ENCODE results near the gene INAVA.

INAVA gene, protein sequence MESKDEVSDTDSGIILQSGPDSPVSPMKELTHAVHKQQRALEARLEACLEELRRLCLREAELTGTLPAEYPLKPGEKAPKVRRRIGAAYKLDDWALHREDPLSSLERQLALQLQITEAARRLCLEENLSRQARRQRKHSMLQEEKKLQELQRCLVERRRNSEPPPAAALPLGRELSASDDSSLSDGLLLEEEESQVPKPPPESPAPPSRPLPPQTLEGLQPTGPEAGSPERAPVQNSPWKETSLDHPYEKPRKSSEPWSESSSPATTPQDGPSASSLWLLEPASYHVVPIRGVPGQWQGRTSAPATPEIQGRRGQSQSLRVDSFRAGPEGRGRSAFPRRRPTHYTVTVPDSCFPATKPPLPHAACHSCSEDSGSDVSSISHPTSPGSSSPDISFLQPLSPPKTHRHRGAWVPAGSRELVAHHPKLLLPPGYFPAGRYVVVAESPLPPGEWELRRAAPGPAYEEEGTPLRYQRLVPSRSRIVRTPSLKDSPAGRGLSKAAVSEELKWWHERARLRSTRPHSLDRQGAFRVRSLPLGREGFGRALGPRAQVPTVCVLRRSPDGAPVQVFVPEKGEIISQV

DNA sequence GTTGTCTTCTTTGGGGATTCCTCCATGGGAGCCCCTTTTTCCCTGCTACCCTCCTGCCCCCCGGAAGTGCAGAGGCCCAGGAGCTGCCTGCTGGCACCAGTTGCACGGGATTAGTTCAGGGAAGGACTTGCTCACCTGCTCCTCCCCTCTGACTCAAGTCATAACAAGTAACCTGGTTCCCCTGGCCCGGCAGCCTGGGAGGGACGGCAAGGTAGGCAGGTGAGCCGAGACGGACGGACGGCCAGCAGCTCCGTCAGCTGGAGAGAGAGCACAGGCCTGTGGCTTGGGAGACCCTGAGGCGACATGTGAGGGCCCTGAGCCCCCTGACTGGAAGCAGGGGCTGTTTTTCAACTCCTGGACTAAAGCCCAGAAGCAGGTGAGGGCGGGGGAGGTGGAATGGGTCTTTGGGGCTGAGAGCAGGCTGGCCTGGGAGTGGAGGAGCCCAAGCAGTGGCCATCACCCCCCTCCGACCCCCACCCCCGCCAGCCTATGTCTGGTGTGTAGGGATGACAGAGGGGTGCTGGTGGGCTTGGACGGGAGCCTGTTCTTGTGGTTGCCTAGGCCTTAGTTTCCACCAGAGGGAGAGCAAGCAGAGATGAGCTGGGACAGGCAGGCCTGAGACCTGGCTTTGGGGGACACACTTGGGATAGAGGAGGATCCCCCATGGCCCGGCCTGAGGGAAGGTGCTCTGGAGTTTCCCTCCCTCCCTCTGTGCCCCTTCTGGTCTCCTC lies at the start of gene INAVA:
TSS of gene INAVA (plus strand) at position 189 of the 731 bp plus-strand sequence. CDS start 3,501 bp downstream, outside the sequence.
- DNase-seq (ENCODE audit: low read depth) = no peak

DNA sequence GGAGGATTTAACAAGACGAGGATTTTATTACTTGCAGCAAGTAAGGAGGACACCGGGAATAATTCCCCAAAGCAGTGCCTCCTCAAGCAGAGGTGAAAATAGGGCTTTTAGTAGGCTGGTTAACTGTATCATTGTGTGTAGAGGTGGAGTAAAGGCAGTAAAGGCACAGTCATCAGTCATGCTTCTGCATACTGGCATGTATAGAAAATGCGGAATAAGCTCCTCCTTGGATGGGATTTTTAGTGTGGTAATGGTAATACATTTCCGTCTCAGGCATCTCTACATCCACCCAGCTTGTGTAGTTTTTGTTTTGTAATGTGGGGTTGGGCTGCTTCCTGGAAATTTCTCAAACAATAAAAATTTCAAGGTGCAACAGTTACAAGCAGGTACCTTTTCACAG lies 49.3 kb upstream of the INAVA start:
- no peak for DNase-seq (ENCODE audit: low read depth)

DNA sequence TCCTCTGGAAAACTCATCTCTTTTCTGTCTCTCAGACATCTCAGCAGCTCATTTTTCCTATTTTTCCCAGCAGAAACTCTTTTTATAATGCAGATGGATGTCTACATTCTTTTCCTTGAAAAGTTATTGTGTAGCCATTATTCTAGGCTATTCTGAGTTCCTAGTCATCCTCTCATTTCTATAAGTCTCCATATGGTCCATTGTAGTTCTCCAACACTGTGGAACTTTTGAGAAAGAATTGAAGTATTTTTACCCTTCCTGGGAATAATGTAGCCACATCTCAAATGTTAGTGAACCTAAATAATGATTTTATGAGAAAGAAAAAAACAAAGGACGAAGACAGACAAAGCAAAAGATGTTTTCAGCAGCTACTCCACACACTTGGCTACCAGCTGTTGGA lies 48.3 kb upstream of the INAVA start:
- DNase-seq (ENCODE audit: low read depth) = no peak

DNA sequence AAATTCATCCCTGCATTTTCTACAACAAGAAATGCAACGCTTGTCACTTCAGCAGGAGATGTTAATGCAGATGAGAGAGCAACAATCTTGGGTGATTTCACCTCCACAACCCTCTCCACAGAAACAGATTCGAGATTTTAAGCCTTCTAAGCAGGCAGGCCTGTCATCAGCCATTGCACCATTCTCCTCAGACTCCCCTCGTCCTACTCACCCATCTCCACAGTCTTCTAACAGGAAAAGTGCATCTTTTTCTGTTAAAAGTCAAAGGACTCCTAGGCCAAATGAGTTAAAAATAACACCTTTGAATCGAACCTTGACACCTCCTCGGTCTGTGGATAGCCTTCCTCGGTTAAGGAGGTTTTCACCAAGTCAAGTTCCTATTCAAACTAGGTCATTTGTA lies 45.3 kb upstream of the INAVA start:
- no peak for DNase-seq (ENCODE audit: low read depth)

DNA sequence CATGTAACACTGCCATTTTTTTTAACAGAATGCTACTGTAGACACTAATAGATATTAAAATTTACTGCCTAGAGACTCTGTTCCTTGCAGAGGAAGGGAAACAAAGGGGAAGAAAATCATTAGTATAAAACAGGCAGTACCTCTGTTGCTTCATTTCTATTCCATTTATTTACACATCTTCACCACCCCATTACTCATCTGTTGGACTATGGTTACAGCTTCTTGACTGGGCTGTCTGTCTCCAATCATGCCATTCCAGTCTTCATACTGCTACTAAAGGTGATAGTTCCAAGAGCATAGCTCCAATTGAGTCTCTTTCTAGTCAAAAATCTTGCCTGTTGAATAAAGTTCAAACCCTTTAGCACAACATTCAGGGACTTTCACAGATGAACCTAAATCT lies 44.1 kb upstream of the INAVA start:
- no peak for DNase-seq (ENCODE audit: low read depth)

DNA sequence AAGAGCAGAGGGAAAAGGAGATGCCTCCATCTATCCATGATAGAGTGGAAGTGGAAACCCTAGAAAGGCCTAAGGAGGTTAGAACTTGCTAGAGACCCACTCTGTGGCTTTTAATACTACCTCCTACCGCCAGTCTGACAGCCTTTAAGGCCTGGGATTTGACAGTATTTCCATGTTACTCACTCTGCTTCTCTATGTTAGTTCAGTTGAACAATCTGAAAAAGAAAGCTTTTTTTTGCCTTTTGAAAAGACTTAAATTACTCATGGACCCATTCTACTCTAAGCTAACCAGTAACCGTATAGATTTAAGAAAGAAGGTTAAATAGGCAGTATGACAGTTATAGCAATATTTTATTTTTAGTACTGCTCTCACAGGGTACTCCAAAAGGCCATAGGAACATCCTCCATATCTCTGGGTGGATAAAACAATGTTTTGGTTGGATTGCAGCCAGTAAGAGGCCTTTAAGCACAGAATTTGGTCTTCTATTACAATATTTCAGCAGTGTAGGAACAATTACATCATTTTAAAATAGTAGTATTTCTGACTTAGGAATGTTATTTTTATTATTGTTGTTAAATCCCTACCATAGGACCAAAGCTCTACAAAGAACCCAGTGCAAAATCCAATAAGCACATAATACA lies 37.9 kb upstream of the INAVA start:
- DNase-seq (ENCODE audit: low read depth) = no peak

DNA sequence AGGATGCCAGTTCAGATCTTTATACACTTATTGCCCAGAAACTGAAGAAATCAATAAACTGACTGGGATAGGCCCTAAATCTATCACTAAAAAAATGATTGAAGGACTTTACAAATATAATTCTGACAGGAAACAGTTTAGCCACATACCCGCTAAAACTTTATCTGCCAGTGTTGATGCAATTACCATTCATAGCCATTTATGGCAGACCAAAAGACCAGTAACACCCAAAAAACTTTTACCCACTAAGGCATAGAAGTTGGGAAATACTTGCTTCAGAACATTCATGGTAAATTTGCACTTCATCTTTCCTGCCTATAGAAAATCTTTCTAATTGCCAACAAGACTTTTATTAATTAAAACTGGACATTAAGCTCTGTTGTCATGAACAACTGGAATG lies 36.9 kb upstream of the INAVA start:
- no peak for DNase-seq (ENCODE audit: low read depth)

DNA sequence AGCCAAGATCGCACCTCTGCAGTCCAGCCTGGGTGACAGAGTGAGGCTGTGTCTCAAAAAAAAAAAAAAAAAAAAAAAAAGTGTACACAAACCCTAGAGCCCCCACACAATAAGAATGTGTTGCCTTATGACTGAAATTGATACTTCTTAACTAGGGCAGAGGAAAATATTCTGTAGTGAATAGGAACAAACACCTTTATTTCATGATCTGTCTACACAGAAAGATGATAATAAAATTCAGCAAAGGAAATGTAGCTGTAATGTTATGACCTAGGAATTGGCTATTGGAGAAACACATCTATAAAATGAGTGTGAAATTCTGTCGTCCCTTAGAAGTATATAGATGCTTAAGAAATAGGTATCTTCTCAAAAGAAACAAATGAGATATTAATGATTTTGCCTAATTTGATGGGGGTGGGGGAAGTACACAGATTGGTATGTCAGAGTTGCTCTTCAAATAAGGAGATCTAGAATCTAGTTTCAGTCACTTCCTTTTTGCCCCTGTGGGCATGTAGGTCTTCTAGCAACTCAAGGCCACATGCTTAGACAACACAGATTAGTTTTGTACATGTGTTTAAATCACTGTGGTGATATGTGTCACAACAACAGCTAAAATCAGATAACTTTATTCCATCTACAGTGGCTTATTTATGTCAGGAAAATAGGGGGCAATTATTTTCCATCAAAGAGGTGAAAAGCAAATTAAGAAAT lies 32.6 kb upstream of the INAVA start:
- no peak for DNase-seq (ENCODE audit: low read depth)

DNA sequence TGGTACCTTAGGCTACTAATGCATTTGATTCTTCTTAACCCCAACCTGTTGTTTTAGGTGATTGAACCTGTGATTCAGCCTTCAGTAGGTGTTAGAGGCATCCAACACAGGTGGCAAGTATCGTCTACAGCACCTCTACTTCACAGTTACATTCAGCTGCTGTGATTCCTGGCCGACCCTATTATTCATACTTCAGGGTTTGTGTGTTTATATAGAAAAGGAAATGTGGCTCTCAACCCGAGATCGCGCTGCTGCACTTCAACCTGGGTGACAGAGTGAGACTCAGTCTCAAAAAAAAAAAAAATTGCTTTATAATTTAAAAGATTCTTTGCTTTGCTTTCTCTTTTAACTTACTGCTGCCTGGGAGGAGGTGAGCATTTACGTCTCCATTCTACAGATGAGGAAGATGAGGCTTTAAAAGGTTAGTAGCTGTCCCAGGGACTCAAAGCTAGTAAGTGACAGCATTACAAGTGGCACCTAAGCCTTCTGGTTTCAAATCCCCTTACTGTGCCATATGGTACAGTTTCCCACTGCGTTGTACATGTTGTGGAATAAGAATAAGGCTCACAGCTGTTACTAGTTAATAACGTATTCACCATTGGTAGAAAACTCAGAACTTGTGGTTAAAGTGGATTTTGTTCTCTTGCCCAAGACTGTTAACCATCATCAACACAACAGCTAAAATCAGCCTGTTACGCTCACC lies 31.8 kb upstream of the INAVA start:
- DNase-seq (ENCODE audit: low read depth) = no peak

DNA sequence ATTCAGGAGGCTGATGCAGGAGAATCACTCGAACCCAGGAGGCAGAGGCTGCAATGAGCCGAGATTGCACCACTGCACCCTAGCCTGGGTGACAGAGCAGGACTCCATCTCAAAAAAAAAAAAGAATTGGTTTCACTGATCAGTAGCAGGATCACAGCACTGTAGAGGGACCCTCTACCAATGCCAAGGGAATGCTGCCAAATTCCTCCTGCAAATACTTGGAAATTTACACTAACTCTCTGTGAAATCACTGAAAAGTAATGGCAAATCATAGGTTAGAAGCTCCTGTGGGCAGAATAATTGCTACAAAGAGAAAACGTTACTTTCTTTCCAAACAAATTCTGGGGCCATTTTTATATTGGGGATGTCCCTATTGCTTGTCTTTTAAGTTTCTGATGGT lies 28.6 kb upstream of the INAVA start:
- no peak for DNase-seq (ENCODE audit: low read depth)

DNA sequence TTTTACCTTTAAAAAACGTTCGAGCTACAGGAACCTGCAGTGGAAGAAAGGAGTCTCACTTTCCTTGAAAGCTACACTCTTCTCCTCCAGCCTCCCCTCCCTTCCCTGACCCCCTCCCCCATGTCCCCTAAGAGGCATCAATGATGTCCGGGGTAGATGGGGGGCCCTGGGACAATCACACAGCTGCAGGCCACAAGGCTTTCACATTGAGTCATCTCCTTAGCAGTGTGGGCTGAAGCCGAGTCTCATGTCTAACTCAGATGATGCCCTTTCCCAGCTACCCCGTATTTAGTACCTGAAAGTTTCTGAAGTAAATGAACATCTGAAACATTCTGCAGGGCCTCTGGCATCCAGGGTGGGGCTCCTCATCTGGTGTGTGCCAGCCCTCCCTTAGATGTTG lies 28.2 kb upstream of the INAVA start:
- no peak for DNase-seq (ENCODE audit: low read depth)

DNA sequence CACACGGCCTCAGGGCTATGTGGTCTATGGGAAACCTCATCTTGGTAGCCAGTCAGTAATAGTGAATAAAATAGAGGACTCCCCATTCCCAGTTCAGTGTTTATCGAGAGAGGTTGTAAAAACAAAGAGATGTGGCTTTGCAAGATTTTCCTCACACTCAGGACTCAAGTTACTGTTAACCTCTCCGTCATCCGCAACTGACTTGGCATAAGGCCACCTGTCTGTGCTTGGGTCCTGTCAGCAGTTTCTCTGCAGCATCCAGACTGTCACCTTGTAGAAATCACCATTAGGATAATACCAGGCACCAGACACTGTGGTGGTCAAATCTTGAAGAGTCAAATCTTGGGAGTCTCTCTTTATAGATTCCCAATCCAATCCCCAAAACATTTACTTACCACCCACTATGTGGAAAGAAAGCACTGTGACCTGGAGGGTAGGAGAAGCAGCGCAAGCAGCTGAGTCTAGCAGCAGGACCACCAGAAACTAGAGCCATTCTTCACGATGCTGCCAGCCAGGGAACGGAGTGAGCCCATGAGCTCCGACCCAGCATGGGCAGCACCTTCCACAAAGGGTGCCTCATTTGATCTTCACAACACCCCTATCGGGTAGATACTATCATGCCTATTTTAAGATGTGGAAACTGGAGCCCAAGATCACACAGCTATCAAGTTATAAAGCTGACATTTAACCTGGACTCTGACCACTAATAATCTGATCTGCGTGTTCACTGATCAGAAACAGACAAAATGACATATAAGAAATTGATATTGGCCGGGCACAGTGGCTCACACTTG lies 27.5 kb upstream of the INAVA start:
- no peak for DNase-seq (ENCODE audit: low read depth)

DNA sequence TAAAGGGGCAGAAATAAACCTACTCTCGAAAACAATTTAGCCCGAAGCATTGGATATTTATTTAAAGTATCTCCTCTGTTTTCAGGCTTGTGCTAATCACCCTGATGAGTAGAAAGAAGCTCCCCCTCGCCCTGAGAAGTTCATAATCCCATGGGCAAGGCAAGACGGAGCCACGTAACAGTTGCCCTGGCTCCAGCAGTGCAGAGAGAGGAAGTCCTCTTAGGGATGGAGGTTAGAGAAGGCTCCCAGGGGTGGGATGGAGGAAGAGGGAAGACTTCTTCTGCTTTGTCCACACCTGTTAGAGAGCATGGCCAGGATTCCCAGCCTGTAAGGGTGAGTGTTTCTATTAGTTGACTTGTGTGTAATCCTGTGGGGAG lies 25.3 kb upstream of the INAVA start:
- DNase-seq (ENCODE audit: low read depth) = no peak

DNA sequence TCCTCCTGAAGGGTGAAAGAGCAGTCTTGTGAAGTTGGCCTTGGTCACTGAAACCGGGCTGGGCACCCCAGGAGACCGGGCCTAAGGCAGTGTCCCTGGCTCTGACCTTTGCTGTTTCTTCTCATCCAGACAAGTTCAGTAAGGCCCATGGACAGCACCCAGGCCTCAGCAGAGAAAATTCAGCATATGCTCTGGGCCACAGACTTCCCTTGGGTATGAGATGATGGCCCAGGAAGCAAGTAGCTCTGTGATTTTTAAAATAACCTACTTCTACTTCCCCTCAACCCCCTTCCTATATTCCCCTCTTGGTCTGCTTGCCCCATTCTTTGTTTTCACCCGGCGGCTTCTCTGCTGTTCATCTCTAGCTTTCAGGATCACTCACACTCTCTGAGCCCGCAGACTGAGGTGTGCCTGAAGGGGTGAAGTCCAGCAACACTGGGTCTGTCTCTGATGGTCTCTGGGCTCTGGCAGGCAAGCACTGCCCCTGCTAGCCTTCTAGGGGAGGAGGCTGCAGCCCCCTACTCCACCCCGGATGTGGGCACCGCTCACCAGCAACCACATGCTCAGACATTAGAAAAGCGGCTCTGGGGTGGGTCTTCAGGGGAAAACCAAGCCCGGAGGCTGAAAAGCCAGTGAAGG lies 24.8 kb upstream of the INAVA start:
- DNase-seq (ENCODE audit: low read depth) = no peak

DNA sequence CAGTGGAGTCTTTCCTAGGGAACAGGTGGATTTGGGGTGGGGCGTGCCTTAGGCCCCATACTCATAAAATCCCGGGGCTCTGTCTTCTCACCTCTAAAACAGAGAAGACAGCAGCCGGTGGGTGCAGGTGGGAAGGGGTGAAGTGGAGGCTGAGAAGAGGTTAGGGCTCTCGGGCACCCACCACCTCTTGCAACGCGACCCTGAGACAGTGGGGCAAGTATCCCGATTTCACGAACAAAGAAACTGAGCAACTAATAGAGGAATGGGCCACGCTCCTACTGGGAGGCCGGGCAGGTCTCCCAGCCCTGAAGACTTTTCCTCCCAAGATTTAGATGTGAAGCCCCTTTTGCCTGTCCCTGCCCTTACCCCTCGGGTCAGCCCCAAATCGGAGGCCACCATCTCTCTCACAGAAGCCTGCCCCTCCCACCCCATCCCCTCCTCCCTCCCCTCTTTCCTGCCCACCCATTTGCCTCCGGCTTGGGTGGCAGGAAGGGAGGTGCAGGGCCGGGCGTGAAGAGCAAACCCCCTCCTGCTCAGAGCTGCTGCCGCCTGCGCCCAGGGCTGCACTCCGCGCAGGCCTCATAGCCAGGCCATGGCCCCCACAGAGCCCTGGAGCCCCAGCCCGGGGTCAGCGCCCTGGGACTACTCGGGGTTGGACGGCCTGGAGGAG lies 22.1 kb upstream of the INAVA start, which contains the start of gene GPR25:
TSS of gene GPR25 (plus strand) at position 536 of the 670 bp plus-strand sequence. CDS start at position 593, 57 bp downstream.
- DNase-seq (ENCODE audit: low read depth) = no peak

DNA sequence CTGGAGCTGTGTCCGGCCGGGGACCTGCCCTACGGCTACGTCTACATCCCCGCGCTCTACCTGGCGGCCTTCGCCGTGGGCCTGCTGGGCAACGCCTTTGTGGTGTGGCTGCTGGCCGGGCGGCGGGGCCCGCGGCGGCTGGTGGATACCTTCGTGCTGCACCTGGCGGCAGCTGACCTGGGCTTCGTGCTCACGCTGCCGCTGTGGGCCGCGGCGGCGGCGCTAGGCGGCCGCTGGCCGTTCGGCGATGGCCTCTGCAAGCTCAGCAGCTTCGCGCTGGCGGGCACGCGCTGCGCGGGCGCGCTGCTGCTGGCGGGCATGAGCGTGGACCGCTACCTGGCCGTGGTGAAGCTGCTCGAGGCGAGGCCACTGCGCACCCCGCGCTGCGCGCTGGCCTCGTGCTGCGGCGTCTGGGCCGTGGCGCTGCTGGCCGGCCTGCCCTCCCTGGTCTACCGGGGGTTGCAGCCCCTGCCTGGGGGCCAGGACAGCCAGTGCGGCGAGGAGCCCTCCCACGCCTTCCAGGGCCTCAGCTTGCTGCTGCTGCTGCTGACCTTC lies 21.5 kb upstream of the INAVA start:
- DNase-seq (ENCODE audit: low read depth) = no peak

DNA sequence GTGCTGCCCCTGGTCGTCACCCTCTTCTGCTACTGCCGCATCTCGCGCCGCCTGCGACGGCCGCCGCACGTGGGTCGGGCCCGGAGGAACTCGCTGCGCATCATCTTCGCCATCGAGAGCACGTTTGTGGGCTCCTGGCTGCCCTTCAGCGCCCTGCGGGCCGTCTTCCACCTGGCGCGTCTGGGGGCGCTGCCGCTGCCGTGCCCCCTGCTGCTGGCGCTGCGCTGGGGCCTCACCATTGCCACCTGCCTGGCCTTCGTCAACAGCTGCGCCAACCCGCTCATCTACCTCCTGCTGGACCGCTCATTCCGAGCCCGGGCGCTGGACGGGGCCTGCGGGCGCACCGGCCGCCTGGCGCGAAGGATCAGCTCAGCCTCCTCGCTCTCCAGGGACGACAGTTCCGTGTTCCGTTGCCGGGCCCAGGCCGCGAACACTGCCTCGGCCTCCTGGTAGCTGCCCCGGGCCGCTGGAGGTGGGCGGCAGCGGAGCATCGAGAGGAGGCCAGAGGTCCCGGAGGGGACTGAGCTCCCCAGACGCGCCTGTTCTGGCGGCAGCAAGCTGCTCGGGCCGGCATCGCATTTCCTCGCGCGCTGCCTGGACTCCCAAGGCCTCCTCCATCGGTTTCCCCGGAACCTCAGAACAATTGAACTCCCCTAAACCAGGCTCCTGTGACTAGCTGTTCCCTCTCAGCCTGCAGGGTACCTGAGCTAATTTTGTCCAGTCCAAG lies 20.9 kb upstream of the INAVA start:
- DNase-seq (ENCODE audit: low read depth) = no peak

DNA sequence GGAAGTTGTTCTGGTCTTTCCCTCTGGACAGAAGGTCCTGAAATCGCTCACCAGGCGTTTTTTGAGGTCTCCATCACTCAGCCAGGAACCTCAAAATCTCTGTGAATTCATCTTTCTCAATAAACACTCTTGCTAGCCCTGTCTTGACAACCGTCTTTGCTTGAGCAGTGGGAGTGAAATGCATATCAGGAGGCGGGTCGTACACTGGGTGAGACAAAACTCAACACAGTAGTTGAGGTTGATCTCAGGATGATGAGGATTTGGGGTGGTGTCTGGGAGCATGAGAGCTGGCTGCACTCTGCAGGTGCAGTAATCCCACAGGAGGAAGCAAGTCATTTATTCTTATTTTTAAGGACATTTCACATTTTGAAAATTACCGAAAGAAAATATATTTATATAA lies 20.0 kb upstream of the INAVA start:
- DNase-seq (ENCODE audit: low read depth) = no peak

All from GM04504 (cell line).